Measurements from ENCODE around the gene LDHD. TPM values are rescaled to one million over a fixed set of nuclear protein-coding genes. Genes with fewer than 3 reads are reported as not detected.

LDHD gene
- total and polyA plus RNA-seq, 2 of the 13 experiments (the other 11 are each of a cell fraction or from before 2014, with no cell fraction given): 9.1 to 9.8 TPM

DNA sequence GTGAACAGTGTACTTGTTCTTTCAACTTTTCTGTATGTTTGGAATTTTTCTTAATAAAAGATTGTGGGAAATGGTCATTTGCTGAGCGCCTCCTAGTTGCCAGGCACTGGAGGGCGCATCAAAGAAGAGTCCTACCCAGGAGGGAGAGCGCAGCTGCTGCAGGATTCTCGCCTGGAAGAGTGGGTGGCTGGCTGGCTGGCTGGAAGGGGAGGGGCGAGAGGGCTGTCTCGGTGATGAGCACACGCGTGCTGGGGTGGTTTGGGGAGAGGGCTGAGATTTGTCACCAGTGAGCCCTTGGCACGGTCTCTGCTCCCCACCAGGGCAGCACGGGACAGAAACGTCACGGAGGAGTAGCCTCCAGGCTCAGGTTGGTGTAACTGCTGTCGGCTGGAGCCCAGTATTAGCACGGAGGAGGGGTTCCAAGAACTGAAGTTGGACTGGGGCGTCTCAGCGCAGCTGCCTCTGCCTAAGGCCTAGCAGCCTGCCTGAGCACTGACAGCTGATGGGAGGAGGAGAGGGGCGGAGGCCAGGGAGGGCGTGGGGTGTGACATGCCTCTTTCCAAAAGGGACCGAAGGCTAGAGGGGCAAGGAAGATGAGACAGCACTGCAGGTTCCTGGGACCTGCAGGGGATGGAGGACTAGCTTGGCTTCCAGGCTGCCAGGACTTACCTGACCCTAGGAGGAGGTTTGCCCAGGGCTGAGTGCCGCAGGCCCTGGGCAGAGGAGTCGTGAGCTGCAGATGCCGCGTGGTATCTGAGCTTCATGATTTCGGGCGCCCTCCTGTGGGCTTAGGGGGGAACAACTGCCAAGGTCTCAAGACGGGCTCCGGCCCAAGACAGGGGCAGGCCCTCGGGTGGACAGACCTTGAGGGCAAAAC, 5.7 kb downstream of the LDHD start (continued):
- TF ChIP-seq, protein P1, sequence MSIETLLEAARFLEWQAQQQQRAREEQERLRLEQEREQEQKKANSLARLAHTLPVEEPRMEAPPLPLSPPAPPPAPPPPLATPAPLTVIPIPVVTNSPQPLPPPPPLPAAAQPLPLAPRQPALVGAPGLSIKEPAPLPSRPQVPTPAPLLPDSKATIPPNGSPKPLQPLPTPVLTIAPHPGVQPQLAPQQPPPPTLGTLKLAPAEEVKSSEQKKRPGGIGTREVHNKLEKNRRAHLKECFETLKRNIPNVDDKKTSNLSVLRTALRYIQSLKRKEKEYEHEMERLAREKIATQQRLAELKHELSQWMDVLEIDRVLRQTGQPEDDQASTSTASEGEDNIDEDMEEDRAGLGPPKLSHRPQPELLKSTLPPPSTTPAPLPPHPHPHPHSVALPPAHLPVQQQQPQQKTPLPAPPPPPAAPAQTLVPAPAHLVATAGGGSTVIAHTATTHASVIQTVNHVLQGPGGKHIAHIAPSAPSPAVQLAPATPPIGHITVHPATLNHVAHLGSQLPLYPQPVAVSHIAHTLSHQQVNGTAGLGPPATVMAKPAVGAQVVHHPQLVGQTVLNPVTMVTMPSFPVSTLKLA (IDR thresholded peaks at IDR 0.05): peak; percentile 53; the same call in 1 of the 2 replicates
- TF ChIP-seq SIN3A (IDR thresholded peaks at IDR 0.05; ENCODE audit: borderline replicate concordance, low read depth, low read length) (peak; percentile 59; the same call in 1 of the 2 replicates), NFRKB (IDR thresholded peaks at IDR 0.05) (no peak), ZIK1 (CRISPR knock-in tag; IDR thresholded peaks at IDR 0.05; ENCODE audit: borderline replicate concordance, low read depth) (peak; percentile 62; the same call in 1 of the 2 replicates), NFE2L1 (CRISPR knock-in tag; IDR thresholded peaks at IDR 0.05; ENCODE audit: borderline replicate concordance) (0 out of 2 replicates have a peak, but pooled peaks have one; percentile 18), ZNF652 (CRISPR knock-in tag; IDR thresholded peaks at IDR 0.05; ENCODE audit: borderline replicate concordance, low read depth) (peak; percentile 77), ZNF589 (CRISPR knock-in tag; conservative IDR thresholded peaks at IDR 0.05) (no peak), ZNF451 (CRISPR knock-in tag; IDR thresholded peaks at IDR 0.05) (no peak), RBM22 (optimal IDR thresholded peaks at IDR 0.05; ENCODE audit: low read length) (no peak), NAIF1 (CRISPR knock-in tag; IDR thresholded peaks at IDR 0.05; ENCODE audit: borderline replicate concordance) (no peak), ZBTB7B (CRISPR knock-in tag; IDR thresholded peaks at IDR 0.05) (peak; percentile 59), ADNP (CRISPR knock-in tag; IDR thresholded peaks at IDR 0.05) (no peak), JUND (CRISPR knock-in tag; IDR thresholded peaks at IDR 0.05) (no peak)
- TF ChIP-seq, protein P2, sequence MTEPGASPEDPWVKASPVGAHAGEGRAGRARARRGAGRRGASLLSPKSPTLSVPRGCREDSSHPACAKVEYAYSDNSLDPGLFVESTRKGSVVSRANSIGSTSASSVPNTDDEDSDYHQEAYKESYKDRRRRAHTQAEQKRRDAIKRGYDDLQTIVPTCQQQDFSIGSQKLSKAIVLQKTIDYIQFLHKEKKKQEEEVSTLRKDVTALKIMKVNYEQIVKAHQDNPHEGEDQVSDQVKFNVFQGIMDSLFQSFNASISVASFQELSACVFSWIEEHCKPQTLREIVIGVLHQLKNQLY (CRISPR knock-in tag; IDR thresholded peaks at IDR 0.05): no peak
- TF ChIP-seq, protein P3, sequence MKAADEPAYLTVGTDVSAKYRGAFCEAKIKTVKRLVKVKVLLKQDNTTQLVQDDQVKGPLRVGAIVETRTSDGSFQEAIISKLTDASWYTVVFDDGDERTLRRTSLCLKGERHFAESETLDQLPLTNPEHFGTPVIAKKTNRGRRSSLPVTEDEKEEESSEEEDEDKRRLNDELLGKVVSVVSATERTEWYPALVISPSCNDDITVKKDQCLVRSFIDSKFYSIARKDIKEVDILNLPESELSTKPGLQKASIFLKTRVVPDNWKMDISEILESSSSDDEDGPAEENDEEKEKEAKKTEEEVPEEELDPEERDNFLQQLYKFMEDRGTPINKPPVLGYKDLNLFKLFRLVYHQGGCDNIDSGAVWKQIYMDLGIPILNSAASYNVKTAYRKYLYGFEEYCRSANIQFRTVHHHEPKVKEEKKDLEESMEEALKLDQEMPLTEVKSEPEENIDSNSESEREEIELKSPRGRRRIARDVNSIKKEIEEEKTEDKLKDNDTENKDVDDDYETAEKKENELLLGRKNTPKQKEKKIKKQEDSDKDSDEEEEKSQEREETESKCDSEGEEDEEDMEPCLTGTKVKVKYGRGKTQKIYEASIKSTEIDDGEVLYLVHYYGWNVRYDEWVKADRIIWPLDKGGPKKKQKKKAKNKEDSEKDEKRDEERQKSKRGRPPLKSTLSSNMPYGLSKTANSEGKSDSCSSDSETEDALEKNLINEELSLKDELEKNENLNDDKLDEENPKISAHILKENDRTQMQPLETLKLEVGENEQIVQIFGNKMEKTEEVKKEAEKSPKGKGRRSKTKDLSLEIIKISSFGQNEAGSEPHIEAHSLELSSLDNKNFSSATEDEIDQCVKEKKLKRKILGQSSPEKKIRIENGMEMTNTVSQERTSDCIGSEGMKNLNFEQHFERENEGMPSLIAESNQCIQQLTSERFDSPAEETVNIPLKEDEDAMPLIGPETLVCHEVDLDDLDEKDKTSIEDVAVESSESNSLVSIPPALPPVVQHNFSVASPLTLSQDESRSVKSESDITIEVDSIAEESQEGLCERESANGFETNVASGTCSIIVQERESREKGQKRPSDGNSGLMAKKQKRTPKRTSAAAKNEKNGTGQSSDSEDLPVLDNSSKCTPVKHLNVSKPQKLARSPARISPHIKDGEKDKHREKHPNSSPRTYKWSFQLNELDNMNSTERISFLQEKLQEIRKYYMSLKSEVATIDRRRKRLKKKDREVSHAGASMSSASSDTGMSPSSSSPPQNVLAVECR (CRISPR knock-in tag; IDR thresholded peaks at IDR 0.05; ENCODE audit: borderline replicate concordance): peak; percentile 76
- TF ChIP-seq, protein P4, sequence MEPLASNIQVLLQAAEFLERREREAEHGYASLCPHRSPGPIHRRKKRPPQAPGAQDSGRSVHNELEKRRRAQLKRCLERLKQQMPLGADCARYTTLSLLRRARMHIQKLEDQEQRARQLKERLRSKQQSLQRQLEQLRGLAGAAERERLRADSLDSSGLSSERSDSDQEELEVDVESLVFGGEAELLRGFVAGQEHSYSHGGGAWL (CRISPR knock-in tag; IDR thresholded peaks at IDR 0.05): peak; percentile 64
- TF ChIP-seq, protein P5, sequence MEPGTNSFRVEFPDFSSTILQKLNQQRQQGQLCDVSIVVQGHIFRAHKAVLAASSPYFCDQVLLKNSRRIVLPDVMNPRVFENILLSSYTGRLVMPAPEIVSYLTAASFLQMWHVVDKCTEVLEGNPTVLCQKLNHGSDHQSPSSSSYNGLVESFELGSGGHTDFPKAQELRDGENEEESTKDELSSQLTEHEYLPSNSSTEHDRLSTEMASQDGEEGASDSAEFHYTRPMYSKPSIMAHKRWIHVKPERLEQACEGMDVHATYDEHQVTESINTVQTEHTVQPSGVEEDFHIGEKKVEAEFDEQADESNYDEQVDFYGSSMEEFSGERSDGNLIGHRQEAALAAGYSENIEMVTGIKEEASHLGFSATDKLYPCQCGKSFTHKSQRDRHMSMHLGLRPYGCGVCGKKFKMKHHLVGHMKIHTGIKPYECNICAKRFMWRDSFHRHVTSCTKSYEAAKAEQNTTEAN (CRISPR knock-in tag; conservative IDR thresholded peaks at IDR 0.05): 0 out of 2 replicates have a peak, but pooled peaks have one; percentile 53
- TF ChIP-seq, protein P6, sequence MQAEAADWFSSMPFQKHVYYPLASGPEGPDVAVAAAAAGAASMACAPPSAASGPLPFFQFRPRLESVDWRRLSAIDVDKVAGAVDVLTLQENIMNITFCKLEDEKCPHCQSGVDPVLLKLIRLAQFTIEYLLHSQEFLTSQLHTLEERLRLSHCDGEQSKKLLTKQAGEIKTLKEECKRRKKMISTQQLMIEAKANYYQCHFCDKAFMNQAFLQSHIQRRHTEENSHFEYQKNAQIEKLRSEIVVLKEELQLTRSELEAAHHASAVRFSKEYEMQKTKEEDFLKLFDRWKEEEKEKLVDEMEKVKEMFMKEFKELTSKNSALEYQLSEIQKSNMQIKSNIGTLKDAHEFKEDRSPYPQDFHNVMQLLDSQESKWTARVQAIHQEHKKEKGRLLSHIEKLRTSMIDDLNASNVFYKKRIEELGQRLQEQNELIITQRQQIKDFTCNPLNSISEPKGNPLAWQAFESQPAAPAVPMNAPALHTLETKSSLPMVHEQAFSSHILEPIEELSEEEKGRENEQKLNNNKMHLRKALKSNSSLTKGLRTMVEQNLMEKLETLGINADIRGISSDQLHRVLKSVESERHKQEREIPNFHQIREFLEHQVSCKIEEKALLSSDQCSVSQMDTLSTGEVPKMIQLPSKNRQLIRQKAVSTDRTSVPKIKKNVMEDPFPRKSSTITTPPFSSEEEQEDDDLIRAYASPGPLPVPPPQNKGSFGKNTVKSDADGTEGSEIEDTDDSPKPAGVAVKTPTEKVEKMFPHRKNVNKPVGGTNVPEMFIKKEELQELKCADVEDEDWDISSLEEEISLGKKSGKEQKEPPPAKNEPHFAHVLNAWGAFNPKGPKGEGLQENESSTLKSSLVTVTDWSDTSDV (CRISPR knock-in tag; IDR thresholded peaks at IDR 0.05): no peak
